Activated CD4-positive, alpha-beta T cell treated with anti-CD3 and anti-CD28 coated beads for 24 hours (primary cell): ENCODE measurements around the gene CSTB.
A peak's percentile ranks its signal among the peaks of the same experiment; 100 is the strongest.

Experiments used
- DNase-seq, 2 donors: peaks; one replicate each; pipeline ENCODE4 v3.0.0-alpha.2; 2020; ENCODE audit warnings: low read depth in 2 of 2

The CSTB gene

DNA sequence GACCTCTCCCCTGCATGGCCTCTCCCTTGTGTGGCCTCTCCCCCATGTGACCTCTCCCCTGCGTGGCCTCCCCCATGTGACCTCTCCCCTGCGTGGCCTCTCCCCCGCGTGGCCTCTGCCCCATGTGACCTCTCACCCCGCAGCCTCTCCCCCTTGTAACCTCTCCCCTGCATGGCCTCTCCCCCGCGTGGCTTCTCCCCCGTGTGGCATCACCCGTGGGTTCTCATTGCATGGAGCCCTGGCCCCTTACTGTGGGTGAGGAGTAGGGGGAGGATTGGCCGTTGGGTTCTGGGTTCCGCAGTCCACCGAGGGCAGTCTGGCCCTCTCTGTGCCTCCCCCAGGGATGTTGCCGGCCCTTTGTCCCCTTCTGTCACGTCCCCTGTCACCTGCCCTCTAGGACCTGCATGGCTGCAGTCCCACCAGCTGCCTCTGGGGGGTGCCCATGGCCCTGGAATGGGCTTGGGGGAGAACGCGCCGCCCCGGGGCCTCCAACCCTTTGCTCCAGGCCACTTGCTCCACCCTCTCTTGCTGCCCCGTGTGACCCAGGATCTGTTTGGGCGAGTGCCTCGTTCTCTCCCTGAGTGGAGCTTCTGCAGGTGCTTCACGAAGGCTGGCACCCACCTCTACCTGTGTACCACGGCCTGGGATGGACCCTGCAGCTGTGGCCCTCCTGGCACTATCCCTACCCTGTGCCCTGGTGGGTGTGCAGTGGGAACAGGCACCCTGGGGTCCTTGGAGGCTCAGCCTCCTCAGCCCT is 34.6 kb upstream of the CSTB start:
- DNase-seq, result peak; percentile 85 to 95

DNA sequence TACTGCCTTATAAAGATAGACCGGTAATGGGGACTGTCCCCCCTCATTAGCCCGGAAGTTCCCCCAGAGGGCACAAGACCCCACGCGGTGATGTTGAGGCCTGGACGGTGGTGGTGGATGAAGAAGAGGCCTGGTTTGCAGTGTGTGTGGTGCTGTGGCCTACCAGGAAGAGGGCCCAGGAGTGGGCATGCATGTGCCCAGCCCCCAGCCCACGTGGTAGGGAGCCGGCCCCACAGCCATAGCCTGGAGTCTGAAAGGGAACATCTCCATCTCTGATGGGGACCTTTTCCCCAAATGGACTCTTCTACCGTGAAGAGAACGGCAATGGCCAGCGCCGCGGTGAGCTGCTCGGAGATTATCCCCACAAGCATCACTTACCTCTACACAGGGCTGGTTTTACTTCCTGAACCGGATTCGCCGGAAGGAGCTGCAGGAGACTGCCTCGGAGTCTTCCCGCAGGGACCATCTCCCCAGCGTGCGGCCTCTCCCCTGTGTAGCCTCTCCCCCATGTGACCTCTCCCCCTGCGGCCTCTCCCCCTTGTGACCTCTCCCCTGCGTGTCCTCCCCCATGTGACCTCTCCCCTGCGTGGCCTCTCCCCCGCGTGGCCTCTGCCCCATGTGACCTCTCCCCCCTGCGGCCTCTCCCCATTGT is 33.9 kb upstream of the CSTB start:
- DNase-seq, result no peak

DNA sequence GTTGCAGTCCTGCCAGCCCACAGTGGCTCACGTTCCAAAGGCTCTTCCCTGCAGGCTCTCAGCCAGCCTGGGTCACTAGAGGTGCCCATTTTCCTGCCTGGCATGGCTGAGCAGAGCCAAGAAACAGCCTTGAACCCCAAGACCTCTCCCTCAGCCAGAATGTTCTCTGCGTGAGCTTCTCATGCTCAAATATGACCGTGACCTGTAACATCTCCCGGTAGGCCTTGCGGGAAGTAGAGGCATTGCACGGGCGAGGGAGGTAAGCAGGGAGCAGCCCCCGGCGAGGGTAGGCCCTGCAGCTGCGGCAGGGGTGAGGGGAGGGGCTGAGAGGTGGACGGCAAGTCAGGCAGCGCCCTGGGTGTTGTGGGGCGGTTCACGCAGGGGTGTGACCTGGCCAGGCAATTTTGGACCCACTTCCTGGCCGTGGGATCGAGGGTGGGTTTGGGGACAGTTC is 33.3 kb upstream of the CSTB start:
- no peak for DNase-seq

DNA sequence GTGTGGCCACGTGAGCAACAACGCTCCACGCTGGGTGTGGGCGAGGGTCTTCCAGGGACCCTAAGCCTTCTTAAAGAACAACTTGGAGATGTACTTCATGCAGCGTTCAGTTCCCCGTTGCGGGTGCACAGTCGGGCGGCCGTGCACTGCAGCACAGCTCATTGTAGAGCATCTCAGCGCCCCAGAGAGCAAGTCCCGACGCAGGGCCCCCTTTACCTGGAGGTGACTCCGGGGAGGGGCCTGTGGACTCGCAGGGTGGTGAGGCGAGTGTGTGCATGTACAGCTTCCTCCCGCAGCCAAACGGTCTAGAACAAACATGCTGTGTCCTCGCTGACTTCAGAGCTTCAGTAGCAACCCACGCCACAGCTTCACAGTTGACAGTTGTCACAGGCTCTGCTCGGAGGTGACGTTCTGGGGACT is 32.7 kb upstream of the CSTB start:
- DNase-seq, result no peak

DNA sequence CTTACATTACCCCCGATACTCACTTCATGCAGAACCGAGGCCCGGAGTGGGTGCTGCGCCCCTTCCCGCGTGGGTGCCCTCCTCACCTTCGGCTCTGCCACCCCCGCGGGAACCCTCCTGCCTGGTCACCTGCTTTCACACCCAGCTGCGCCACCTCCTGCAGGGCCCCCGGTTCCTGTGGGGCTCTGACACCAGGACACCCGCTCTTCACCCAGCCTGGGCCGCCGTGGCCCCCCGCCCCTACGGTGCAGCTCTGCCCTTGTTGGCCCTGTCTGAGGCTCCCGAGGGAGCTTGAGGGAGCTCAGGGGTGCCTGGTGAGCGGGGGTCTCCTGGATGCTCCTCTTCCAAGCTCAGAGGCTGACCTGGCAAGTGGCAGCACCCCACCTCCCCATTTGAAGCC is 32.3 kb upstream of the CSTB start:
- no peak for DNase-seq

DNA sequence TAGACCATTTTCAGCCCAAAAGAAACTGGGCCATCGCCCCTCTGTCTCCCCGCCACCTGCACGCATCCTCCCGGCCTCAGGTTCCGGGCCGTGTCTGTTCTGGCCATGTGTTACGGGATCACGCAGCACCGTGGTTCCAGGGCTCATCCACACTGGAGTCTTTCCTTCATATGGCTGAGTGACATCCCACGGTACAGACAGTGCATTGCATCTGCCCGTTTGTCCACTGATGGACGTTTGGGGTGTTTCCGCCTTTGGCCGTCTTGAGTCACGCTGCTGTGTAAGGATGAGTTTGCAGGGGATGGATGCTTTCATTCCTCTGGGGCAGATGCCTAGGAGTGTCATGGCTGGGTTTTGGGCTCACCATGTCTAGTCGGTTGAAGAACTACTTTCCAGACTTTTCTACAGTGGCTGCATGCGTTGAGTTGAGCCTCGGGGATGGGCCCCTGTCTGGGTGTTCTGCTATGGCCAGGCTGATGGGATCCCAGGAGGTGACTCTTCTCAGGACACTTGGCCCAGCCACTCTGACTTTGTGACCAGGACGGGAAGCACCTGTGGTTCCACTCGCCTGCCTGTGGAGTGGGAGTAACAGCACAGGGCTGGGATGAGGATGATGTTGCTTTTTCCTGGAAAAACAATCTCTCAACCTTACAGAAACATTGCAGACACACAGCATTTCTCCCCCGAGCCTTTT is 30.1 kb upstream of the CSTB start:
- no peak for DNase-seq

DNA sequence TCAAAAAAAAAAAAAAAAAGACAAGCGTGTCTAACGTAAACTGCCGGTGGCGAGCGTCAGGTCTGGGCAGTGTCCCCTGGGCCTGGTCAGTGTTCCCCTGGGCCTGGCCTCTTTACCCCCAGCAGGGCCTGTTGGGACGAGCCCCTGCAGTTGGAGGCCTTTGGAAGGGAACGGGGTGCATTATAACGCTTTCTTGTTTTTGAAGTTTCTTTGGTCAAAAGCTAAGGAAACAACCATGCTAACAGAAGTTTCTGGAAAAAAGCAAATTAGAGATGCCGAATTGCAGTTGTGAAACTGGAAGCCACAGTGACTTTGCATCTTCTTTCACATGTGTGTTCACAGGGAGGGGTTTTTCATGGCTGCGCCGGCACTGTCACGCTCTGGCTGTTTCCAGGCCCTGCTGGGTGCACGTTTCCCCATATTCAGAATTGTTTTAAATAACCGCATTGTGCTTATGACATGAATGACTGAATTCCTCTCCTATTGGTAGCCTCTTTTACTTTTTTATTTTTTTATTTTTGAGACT is 29.2 kb upstream of the CSTB start:
- DNase-seq, result no peak

DNA sequence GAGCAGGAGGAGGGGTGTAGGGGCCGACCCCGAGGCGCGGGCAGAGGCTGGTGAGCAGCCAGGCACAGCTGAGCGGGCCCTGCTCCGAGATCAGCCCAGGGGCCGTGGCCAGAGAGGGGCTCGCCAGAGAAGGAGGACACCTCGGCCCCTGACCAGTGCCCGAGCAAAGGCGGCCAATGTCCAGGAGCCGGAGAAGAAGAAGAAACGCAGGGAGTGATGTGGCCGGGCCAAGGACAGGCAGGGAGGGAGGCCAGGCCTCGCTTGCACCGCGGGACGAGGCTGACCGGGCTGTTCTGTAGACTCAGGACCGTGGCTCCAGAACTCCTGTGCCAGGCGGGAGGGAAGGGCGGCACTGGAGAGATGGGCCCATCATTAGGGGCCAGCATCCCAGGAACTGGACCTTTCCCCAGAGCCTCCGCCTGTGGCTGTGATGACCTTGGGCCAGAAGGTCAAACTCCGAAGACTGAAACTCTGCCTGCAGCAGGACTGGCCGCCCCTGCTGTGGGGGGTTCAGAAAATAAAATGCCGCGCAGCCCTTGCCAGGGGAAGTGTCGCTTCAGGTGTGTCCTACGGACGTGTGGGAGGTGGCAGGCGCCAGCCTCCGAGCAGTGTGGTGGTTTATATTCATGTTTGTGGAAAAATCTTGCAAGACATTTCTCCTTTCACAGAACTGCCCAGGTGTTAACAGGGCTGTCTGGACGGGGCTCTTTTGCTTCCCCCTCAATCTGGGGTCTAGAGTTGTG is 27.6 kb upstream of the CSTB start:
- no peak for DNase-seq

DNA sequence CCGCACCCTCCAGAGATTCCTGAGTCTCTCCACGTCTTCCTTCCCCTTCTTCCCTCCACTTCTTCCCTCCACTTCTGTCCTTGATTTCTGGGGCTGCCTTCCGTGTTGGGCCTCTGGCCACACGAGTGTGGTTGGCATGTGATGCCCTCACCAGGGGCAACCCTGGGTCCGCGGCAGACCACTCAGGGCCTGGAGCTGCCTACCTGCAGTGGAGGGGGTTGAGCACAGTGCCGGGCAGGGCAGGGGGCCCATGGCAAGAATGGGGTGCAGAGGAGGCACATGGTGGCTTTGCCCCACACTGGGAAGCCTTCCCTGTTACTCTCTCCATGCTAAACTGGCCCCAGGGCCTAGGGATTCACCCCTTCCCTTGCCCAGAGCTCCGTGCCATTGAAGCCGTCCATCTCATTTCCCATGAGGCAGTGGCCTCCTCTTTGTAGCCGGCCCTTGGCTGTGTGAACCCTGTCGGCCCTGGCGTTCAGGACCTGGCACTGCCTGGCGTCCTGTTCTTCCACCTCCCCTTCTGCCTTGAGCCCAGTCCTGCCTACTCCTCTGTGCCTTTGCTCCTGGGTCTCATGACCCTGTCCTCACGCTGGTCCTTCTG is 26.7 kb upstream of the CSTB start:
- DNase-seq, result no peak

DNA sequence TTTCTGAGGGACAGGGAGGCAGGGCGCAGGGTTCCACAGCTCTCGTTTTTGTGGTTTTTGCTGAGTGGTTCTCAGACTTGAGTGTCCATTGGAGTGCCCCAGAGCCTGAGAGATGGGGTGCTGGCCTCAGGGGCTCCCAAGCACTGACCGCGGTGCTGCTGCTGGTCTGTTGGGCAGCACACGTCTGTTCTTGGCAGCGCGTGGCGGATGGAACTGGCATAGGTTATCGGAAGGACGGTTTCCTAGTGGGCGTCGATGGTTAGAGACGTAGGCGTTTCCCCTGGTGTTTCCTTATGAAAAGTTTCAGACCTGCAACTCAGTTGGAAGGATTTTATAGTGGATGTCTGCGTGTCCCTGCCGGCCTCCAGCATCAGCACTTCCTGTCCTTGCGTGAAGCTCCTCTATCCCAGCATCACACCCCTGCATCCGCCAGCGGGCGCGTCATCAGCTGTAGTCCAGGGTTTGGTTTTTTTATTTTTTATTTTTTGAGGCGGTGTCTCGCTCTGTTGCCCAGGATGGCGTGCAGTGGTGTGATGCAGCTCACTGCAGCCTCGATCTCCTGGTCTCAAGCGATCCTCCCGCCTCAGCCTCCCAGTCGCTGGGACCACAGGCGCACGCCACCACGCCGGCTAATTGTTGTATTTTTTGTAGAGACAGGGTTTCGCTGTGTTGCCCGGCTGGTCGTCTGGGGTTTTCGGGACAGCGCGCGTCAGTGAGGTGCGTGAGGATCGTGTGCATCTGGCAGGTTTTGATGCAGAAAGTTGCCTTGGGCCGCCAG is 25.1 kb upstream of the CSTB start:
- no peak for DNase-seq

DNA sequence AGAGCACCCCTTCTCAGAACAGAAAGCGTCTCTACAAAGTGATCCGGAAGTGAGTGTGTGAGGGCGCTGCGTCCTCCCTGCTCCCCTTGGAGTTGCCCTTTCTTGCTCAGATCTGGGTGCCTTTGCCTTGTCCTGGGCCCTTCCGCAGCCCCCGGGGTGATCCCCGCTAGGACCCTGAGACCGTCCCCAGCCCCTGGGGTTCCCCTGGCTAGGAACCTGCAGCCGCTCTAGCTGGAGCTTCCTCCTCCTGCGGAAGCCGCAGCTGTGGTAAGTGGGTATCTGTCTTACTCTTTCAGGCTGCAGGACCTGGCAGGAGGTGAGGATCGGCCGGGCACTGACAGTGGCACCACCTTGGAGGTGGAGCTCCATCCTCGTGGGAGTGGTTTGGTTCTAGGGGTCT is 24.5 kb upstream of the CSTB start:
- DNase-seq, result no peak

DNA sequence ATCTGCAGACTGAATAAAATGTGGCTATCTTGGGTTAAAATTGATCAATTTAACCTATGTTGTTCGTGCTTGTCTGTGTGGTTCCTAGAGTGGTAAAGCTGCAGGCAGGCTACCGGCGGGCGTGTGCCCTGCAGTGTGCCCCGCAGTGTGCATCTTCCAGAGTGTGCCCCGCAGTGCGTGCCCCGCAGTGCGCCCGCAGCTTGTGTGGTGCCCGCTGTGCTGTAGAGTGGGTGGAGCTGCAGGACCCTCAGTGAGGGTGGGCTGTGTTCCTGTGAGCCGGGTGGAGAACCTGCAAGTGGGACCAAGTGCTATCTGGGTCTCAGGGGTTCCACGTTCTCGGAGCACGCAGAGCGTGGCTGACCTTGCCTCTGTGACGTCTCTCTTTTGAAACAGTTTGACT is 24.0 kb upstream of the CSTB start:
- DNase-seq, result no peak

DNA sequence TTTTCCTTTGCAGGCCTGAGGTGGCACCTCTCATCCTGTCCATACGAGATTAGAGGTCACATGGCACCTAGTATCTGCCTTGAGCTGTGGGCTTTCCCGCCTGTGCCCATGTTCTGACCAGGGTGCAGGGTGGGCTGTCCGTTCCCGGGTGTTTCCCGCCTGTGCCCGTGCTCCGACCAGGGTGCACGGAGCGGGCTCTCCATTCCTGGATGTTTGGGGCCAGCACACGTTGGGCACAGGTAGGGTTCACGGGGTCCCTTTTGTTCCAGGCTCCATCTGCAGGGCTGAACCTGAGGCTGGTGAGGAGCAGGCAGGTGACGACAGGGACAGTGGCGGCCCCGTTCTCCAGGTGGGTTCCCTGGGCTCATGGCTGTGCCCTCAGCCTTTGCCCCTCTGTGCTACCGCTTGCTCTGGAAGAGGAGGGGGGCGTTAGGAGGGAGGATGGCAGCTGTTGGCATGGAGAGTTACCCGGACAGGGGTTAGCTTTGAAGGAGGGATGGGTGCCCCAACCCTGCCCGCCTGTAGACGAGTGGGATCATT is 23.3 kb upstream of the CSTB start:
- DNase-seq, result no peak

DNA sequence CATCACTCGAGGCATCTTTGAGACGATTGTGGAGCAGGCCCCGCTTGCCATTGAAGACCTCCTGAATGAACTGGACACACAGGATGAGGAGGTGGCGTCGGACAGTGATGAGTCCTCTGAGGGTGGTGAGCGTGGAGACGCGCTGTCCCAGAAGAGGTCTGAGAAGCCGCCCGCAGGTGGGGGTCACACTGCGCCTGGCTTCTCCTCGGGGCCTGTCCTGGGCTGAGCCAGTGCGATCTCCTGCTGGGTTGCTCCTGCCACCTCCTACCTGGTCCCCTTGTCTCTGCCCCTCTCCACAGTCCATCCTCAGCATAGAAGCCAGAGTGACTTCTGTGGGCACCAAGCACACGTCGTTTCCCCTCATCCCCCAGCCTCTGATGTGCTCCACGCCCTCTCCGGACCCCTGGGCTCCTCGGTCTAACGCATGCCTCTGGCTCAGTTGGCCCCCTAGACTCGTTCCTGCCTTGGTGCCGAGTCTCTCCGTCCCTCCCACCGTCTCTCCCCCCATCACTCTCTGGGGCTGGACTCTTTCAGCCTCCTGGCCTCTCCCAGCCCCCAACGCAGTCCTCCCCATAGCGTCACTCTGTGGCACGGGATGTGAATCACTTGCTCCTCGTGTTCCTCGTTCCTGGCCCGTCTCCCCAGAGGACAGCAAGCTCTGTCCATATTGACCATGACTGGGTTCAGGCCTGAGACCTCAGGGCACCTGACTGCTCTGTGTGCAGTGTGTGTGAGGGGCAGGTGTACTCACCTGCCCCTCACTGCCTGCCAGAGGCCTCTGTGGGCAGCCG is 22.0 kb upstream of the CSTB start:
- no peak for DNase-seq

DNA sequence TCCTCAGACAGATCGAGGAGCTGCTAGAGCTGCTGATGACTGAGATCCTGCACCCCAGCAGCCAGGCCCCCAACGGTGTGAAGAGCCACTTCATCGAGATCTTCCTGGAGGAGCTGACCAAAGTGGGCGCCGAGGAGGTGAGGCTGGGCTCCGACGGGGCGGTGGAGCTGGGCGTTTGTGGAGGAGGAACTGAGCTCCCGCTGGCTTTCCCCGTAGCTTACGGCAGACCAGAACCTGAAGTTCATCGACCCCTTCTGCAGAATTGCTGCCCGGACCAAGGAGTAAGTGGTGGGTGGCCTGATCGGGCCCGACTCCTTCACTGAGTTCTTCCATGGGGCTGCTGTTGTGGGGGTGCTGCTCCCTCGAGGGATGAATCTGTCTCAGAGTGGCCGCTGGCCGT is 21.3 kb upstream of the CSTB start:
- no peak for DNase-seq

DNA sequence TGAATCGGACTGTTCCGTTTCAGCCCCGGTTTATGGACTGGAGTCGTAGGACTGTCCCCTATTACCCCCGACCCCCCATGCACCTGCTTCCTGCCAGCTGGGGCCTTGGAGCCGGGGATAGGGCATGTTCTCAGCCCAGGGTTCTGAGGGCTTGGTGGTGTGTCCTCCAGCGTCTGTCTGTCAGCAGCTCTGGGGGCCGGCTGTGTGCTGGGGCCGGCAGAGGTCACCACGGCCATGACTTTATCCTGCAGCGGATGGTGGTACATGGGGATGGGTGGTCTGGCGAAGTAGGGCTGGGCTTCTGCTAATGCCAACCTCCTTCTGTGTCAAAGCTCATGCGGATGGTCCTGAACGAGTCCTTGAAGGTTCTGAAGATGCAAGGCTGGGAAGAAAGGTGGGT is 18.7 kb upstream of the CSTB start:
- no peak for DNase-seq

DNA sequence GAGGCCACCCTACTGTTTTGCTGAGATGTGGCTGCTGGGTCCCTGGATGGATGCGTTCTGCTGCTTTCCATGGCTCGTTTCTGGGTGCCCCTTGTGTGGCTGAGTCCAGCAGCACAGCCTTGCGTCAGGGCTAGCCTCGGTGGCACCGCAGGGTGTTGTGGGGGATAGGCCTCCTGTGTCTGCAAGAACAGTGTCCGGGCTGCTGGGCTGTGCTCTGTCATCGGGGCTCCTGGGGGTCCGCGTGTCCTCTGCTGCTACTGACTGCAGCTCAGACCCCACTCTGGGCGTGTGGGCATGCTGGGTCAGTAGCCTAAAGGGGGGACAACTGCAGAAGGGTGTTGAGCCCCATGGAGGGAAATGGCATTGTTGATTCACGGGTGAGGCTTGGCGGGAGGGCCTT is 18.2 kb upstream of the CSTB start:
- no peak for DNase-seq

DNA sequence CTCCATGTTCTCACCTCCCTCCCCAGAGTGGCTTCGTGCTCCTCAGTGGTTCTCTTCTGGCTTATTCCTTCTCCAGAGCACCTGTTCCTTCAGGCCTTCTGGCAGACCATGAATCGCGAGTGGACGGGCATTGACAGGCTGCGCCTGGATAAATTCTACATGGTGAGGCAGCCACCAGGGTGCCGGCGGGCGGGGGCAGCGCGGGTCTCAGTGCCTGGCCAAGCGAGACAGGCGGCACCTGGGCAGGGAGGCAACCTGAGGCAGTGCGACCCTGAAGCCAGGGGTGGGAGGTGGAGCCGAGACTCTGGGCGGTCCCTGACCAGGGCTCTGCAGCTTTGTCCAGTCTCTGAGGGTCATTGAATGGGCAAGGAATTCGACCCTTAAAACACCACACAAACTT is 17.1 kb upstream of the CSTB start:
- DNase-seq, result no peak

DNA sequence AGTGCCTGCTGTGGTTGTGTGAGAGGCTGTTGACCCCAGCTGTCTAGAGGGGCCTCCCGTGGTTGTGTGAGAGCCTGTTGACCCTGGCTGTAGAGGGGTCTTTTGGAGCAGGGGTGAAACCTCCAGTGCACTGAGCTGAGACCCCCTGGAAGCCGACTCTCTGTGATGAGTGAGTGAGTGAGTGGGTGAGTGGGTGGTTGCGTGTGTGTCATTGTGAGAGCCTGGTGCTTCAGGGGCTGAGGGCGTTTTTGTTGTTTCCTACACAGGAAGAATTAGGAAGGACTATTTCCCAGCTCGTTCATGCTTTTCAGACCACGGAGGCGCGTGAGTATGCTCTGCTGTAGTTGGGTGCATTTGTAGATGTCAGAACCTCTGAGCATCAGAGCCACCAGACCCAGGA is 16.3 kb upstream of the CSTB start:
- no peak for DNase-seq

DNA sequence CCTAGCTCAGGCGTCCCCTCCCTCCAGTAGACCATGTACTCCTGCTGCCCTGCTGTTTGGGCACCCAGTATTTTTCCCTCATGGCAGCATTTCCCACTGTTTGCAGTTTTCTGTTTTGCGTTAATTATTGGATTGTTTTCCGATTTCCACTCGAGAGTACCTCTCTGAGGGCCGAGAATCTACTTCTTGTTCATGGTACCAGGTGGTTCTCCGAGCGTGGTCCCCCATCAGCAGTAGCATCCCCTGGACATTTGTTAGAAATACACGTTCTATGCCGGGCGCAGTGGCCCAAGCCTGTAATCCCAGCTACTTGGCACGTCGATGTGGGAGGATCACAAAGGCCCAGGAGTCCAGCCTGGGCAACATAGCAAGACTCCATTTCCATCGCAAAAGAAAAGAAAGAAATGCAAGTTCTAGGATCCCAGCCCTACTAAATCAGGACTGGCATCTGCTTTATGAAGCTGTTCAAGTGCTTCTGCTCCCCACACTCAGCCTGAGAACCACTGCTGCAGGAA is 14.0 kb upstream of the CSTB start:
- DNase-seq, result no peak
